Endothelial cell of umbilical vein (primary cell): ENCODE measurements around the gene CACNA1B. TPM values are rescaled to one million over a fixed set of nuclear protein-coding genes. Genes with fewer than 3 reads are reported as not detected.

ENCODE experiments used
- BruUV-seq: library from RNA; stranded (reverse); fragments of 400-500 nt; replicated peaks from 2 replicates; lab custom pipeline; 2021; lab: Mats Ljungman, UMichigan
- CTCF ChIA-PET: fragments of 300-600, 350-600 bp; sonication (Branson Sonifier 250); formaldehyde crosslinking; loops from one replicate; lab custom pipeline; 2021; ENCODE audit warnings: antibody characterized with exemption, inconsistent platforms; lab: Charles Lee
- POLR2A ChIA-PET: fragments of 300-600, 350-600 bp; sonication (Branson Sonifier 250); formaldehyde crosslinking; loops from one replicate; lab custom pipeline; 2021; ENCODE audit warnings: antibody characterized with exemption, inconsistent platforms; lab: Charles Lee
- DNase-seq: peaks from one replicate; pipeline ENCODE4 v3.0.0-alpha.2; 2011; ENCODE audit warnings: low read depth, low spot score
- FAIRE-seq: peaks from 2 replicates; lab custom pipeline; 2011; peaks lifted over from hg19 to GRCh38; lab: Jason Lieb, UNC
- H2AFZ ChIP-seq: 2 replicates; pipeline ENCODE4 v1.6.0; 2012; ENCODE audit warnings: low read depth, low read length, control low read depth, inconsistent platforms
- H3K27ac ChIP-seq: 2 replicates; pipeline ENCODE4 v1.5.1; 2011; ENCODE audit warnings: low read depth, mild to moderate bottlenecking, control low read depth, low read length, moderate library complexity; ENCODE audit not compliant: insufficient read depth
- H3K27me3 ChIP-seq, 2 experiments: 2 replicates each; pipeline versions ENCODE4 v1.6.0 to v1.6.1; 2011; ENCODE audit warnings: low read length in 2 of 2, mixed read lengths in 1 of 2; ENCODE audit not compliant: control insufficient read depth in 2 of 2, insufficient read depth in 2 of 2
- H3K36me3 ChIP-seq, 2 experiments: 2 replicates in 1 of 2; 3 replicates in 1 of 2; pipeline ENCODE4 v1.5.1; 2011; ENCODE audit warnings: low read length in 2 of 2, mild to moderate bottlenecking in 1 of 2, moderate library complexity in 1 of 2; ENCODE audit not compliant: control insufficient read depth in 2 of 2, insufficient read depth in 2 of 2; ENCODE audit errors: extremely low read depth in 1 of 2
- H3K4me1 ChIP-seq: 3 replicates; pipeline ENCODE4 v1.5.1; 2011; ENCODE audit warnings: mild to moderate bottlenecking, low read length; ENCODE audit not compliant: control insufficient read depth, insufficient read depth; ENCODE audit errors: extremely low read depth
- H3K4me2 ChIP-seq: 2 replicates; pipeline ENCODE4 v1.6.1; 2011; ENCODE audit warnings: low read length, control low read depth, mixed read lengths; ENCODE audit not compliant: insufficient read depth
- H3K4me3 ChIP-seq, 3 experiments: fragments of 200-600 bp in 1 of 3; sonication (generic), shearing (Covaris generic) in 1 of 3; replicated peaks in 1 of 3; 2 replicates each; pipeline ENCODE4 v1.5.1; 2011 to 2016; ENCODE audit warnings: control low read depth in 3 of 3, low read length in 3 of 3, mild to moderate bottlenecking in 2 of 3, inconsistent platforms in 1 of 3, low read depth in 1 of 3, moderate library complexity in 1 of 3; ENCODE audit not compliant: insufficient read depth in 1 of 3
- H3K79me2 ChIP-seq: 2 replicates; pipeline ENCODE4 v1.6.0; 2012; ENCODE audit warnings: low read length, inconsistent platforms; ENCODE audit not compliant: control insufficient read depth, insufficient read depth
- H3K9ac ChIP-seq: replicated peaks from 2 replicates; pipeline ENCODE3; 2011; ENCODE audit warnings: low read length, control low read depth; ENCODE audit not compliant: insufficient read depth; ENCODE audit errors: extremely low read depth
- H3K9me1 ChIP-seq: replicated peaks from 3 replicates; pipeline ENCODE4 v1.6.0; 2011; ENCODE audit warnings: mild to moderate bottlenecking, low read length; ENCODE audit not compliant: control insufficient read depth, insufficient read depth; ENCODE audit errors: extremely low read depth
- H3K9me3 ChIP-seq: replicated peaks from 2 replicates; pipeline ENCODE4 v1.5.1; 2012; ENCODE audit warnings: low read length, inconsistent platforms; ENCODE audit not compliant: control insufficient read depth, insufficient read depth
- H4K20me1 ChIP-seq: replicated peaks from 2 replicates; pipeline ENCODE3; 2011; ENCODE audit warnings: mild to moderate bottlenecking, low read length; ENCODE audit not compliant: control insufficient read depth, insufficient read depth; ENCODE audit errors: extremely low read depth
- CTCF ChIP-seq, 2 donors: IDR thresholded peaks; 1 replicate in 1 of 2; 2 replicates in 1 of 2; pipeline ENCODE4 v1.5.1; 2011; ENCODE audit warnings: low read length in 2 of 2, mild to moderate bottlenecking in 2 of 2, moderate library complexity in 2 of 2, control low read depth in 1 of 2, inconsistent platforms in 1 of 2, low read depth in 1 of 2; ENCODE audit not compliant: insufficient read depth in 1 of 2; ENCODE audit errors: extremely low read depth in 1 of 2
- EZH2 ChIP-seq: IDR thresholded peaks from 2 replicates; pipeline ENCODE4 v1.6.1; 2012; ENCODE audit warnings: borderline replicate concordance, low read depth, mild to moderate bottlenecking, moderate library complexity, low read length, inconsistent platforms; ENCODE audit not compliant: severe bottlenecking
- FOS ChIP-seq: IDR thresholded peaks from 2 replicates; pipeline ENCODE4 v1.6.1; 2011; ENCODE audit warnings: mild to moderate bottlenecking, low read length, moderate library complexity, borderline replicate concordance; ENCODE audit not compliant: insufficient read depth
- GATA2 ChIP-seq: IDR thresholded peaks from 2 replicates; pipeline ENCODE4 v1.7.0; 2011; ENCODE audit warnings: low read depth, mild to moderate bottlenecking, moderate library complexity, mixed read lengths, low read length; ENCODE audit not compliant: insufficient read length, insufficient read depth
- JUN ChIP-seq: IDR thresholded peaks from 2 replicates; pipeline ENCODE4 v1.6.1; 2011; ENCODE audit warnings: borderline replicate concordance, low read depth; ENCODE audit not compliant: insufficient read length, insufficient read depth
- MYC ChIP-seq: IDR thresholded peaks from one replicate; pipeline ENCODE4 v1.6.1; 2011; ENCODE audit warnings: mild to moderate bottlenecking, low read depth, low read length
- POLR2A ChIP-seq: IDR thresholded peaks from 2 replicates; pipeline ENCODE4 v1.6.1; 2012; ENCODE audit warnings: low read depth, mild to moderate bottlenecking, control low read depth, low read length
- POLR2AphosphoS5 ChIP-seq: IDR thresholded peaks from 2 replicates; pipeline ENCODE4 v1.6.1; 2012; ENCODE audit warnings: low read depth, mild to moderate bottlenecking, control low read depth, low read length, moderate library complexity; ENCODE audit not compliant: insufficient read depth
- dilution Hi-C: fragments of 300-500 bp; cut with MboI; formaldehyde crosslinking; loops from one replicate; pipeline ENCODE4 v1.15.0; 2019; ENCODE audit warnings: low sequenced_read_pairs; ENCODE audit not compliant: extremely low pct_ligation_motif_present
- intact Hi-C: fragments of 100-400 bp; cut with micrococcal nuclease; formaldehyde crosslinking; loops from one replicate; pipeline ENCODE4 v1.10.0; 2022
- polyA plus RNA-seq, 4 experiments: library from polyadenylated mRNA; depleted of rRNA in 3 of 4; stranded (reverse) in 3 of 4; unstranded in 1 of 4; fragments of >200 nt; gene quantifications; 2 replicates each; pipeline versions ENCODE4 v1.2.1 to v1.2.3, GENCODE V29; 2011 to 2012; ENCODE audit warnings: missing spikeins in 1 of 4
- total RNA-seq: library from RNA; stranded (reverse); gene quantifications from 2 replicates; pipeline ENCODE4 v1.2.3, GENCODE V29; 2021
- TF ChIP-seq, protein P1 (sequence below): IDR thresholded peaks from 2 replicates; pipeline ENCODE4 v1.6.1; 2011; ENCODE audit not compliant: insufficient read depth, insufficient read length

Gene CACNA1B
- total and polyA plus RNA-seq, 2 donors (not counting 3 experiments of a cell fraction or from before 2014, with no cell fraction given) = 0.11 to 0.41 TPM

GRCh38 chr9:138072897-138073296 is 195.3 kb downstream of the CACNA1B start:
- Histone ChIP-seq H3K9me3 (peaks cover 2% of the 10 kb centered on the region), H3K9me1 (no peaks in the 10 kb centered on the region), H4K20me1 (no peaks in the 10 kb centered on the region), H3K27me3 (no peaks in the 10 kb centered on the region), H3K4me1 (no peaks in the 10 kb centered on the region), H2AFZ (no peak overlapping the region), H3K4me3 (no peak overlapping the region), H3K27ac (no peak overlapping the region), H3K36me3 (no peaks in the 10 kb centered on the region), H3K4me2 (no peak overlapping the region), H3K79me2 (no peaks in the 10 kb centered on the region), H3K9ac (no peak overlapping the region)
- BruUV-seq = no TSS peak
- dilution Hi-C loops (no loop called here), intact Hi-C loops (no loop called here)
- no peak for FAIRE-seq
- POLR2A ChIA-PET = no interaction called here
- TF ChIP-seq, protein P1, sequence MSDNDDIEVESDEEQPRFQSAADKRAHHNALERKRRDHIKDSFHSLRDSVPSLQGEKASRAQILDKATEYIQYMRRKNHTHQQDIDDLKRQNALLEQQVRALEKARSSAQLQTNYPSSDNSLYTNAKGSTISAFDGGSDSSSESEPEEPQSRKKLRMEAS = no peak
- DNase-seq = no peak
- CTCF ChIA-PET = no interaction called here

- Histone ChIP-seq H3K36me3 (no peaks in the 10 kb centered on the region), H3K9ac (no peak overlapping the region), H3K4me1 (no peaks in the 10 kb centered on the region), H3K4me3 (no peak overlapping the region), H3K9me1 (no peaks in the 10 kb centered on the region), H4K20me1 (no peaks in the 10 kb centered on the region), H3K9me3 (peaks cover 2% of the 10 kb centered on the region), H3K79me2 (no peaks in the 10 kb centered on the region), H3K4me2 (no peak overlapping the region), H3K27ac (no peak overlapping the region), H2AFZ (no peak overlapping the region), H3K27me3 (no peaks in the 10 kb centered on the region)
- POLR2A ChIA-PET = no interaction called here
- TF ChIP-seq, protein P1 = no peak
- TF ChIP-seq POLR2AphosphoS5 = no peak
- TF ChIP-seq POLR2A = no peak
- no peak for TF ChIP-seq FOS
- no peak for TF ChIP-seq EZH2
- no peak for TF ChIP-seq CTCF (IDR thresholded peaks at IDR 0.05; ENCODE audit: extremely low read depth in 1 of 2, insufficient read depth in 1 of 2, low read depth in 1 of 2, low read length in 2 of 2)
- no peak for TF ChIP-seq JUN
- no peak for TF ChIP-seq MYC
- no peak for TF ChIP-seq GATA2
- no TSS peak for BruUV-seq
- intact Hi-C loops = no loop called here
- DNase-seq (no peak), FAIRE-seq (no peak)
- dilution Hi-C loops = no loop called here
- CTCF ChIA-PET = no interaction called here
These were observed 195.8 kb downstream of the CACNA1B start for GRCh38 chr9:138073408-138073807.
